ENCODE data around the gene CNGA1.

Gene CNGA1

GRCh38 chr4:48016141-48017107, at the start of gene CNGA1, which contains the start of gene NIPAL1:
Gene CNGA1 (minus strand): TSS chr4:48016681. CDS start chr4:47952689, 63,992 bp downstream.
Gene NIPAL1 (plus strand): TSS chr4:48016772. CDS start chr4:48016840, 68 bp downstream.
- H3K27ac Mint-ChIP-seq: peak within 1 kb of the TSS; percentile 77
- DNase-seq (ENCODE audit: low spot score in 2 of 2): peak; percentile 54 to 77

GRCh38 chr4:48065587-48066052, 49.1 kb upstream of the CNGA1 start:
- peaks cover 19% of the 10 kb centered on the region for H3K4me1 Mint-ChIP-seq
- peaks cover 54% of the 10 kb centered on the region for H3K36me3 Mint-ChIP-seq
- no peak overlapping the region for H3K4me3 Mint-ChIP-seq
- ATAC-seq: peak; percentile 94
- H3K9me3 Mint-ChIP-seq: peaks cover 4% of the 10 kb centered on the region
- peak overlapping the region; percentile 43 for H3K27ac Mint-ChIP-seq
- DNase-seq (ENCODE audit: low spot score in 2 of 2): no peak

More at GRCh38 chr4:48016141-48017107, at the start of gene CNGA1, which contains the start of gene NIPAL1:
- Mint-ChIP-seq H3K9me3 (no peaks in the 10 kb centered on the region), H3K36me3 (no peaks in the 10 kb centered on the region), H3K4me3 (peak within 1 kb of the TSS; percentile 69), H3K4me1 (peaks cover 20% of the 10 kb centered on the region)
- peak; percentile 89 for ATAC-seq

GRCh38 chr4:48064349-48064748, 47.9 kb upstream of the CNGA1 start:
- peak; percentile 61 for ATAC-seq
- no peak overlapping the region for H3K27ac Mint-ChIP-seq
- no peak overlapping the region for H3K4me3 Mint-ChIP-seq
- H3K9me3 Mint-ChIP-seq: peaks cover 6% of the 10 kb centered on the region
- peaks cover 19% of the 10 kb centered on the region for H3K4me1 Mint-ChIP-seq
- no peak for DNase-seq (ENCODE audit: low spot score in 2 of 2)
- H3K36me3 Mint-ChIP-seq: peaks cover 42% of the 10 kb centered on the region

- Mint-ChIP-seq H3K9me3 (peaks cover 6% of the 10 kb centered on the region), H3K36me3 (peaks cover 3% of the 10 kb centered on the region), H3K4me3 (no peak overlapping the region), H3K27ac (no peak overlapping the region), H3K4me1 (peaks cover 6% of the 10 kb centered on the region)
- DNase-seq (ENCODE audit: low spot score in 2 of 2): no peak
- no peak for ATAC-seq
These were observed 42.4 kb upstream of the CNGA1 start for GRCh38 chr4:48058617-48059530.

- no peak overlapping the region for H3K27ac Mint-ChIP-seq
- peaks cover 21% of the 10 kb centered on the region for H3K4me1 Mint-ChIP-seq
- H3K4me3 Mint-ChIP-seq: no peak overlapping the region
- peaks cover 7% of the 10 kb centered on the region for H3K36me3 Mint-ChIP-seq
- H3K9me3 Mint-ChIP-seq: no peaks in the 10 kb centered on the region
- DNase-seq (ENCODE audit: low spot score in 2 of 2) (no peak), ATAC-seq (no peak)
These were observed 34.6 kb upstream of the CNGA1 start for GRCh38 chr4:48051078-48051477.

GRCh38 chr4:48049483-48049882, 33.0 kb upstream of the CNGA1 start:
- Mint-ChIP-seq H3K4me3 (no peak overlapping the region), H3K9me3 (no peaks in the 10 kb centered on the region), H3K4me1 (peaks cover 31% of the 10 kb centered on the region), H3K27ac (no peak overlapping the region), H3K36me3 (peaks cover 7% of the 10 kb centered on the region)
- no peak for DNase-seq (ENCODE audit: low spot score in 2 of 2)
- ATAC-seq: no peak

GRCh38 chr4:48047896-48048295, 31.4 kb upstream of the CNGA1 start:
- no peak for ATAC-seq

GRCh38 chr4:48047421-48047844, 31.0 kb upstream of the CNGA1 start:
- Mint-ChIP-seq H3K4me1 (peaks cover 43% of the 10 kb centered on the region), H3K4me3 (peak overlapping the region; percentile 15), H3K27ac (peak overlapping the region; percentile 21), H3K36me3 (peaks cover 7% of the 10 kb centered on the region), H3K9me3 (no peaks in the 10 kb centered on the region)
- DNase-seq (ENCODE audit: low spot score in 2 of 2) (peak; percentile 53 to 86), ATAC-seq (peak; percentile 96)

More at GRCh38 chr4:48047896-48048295, 31.4 kb upstream of the CNGA1 start:
- DNase-seq (ENCODE audit: low spot score in 2 of 2): no peak
- Mint-ChIP-seq H3K4me3 (no peak overlapping the region), H3K36me3 (peaks cover 7% of the 10 kb centered on the region), H3K4me1 (peaks cover 38% of the 10 kb centered on the region), H3K9me3 (no peaks in the 10 kb centered on the region), H3K27ac (peak overlapping the region; percentile 21)

- Mint-ChIP-seq H3K9me3 (no peaks in the 10 kb centered on the region), H3K4me3 (peak overlapping the region; percentile 15), H3K36me3 (peaks cover 7% of the 10 kb centered on the region), H3K27ac (no peak overlapping the region), H3K4me1 (peaks cover 50% of the 10 kb centered on the region)
- DNase-seq (ENCODE audit: low spot score in 2 of 2): no peak
- ATAC-seq: peak; percentile 23
These were observed 29.6 kb upstream of the CNGA1 start for GRCh38 chr4:48046059-48046458.

- peaks cover 50% of the 10 kb centered on the region for H3K4me1 Mint-ChIP-seq
- H3K27ac Mint-ChIP-seq: no peak overlapping the region
- peaks cover 7% of the 10 kb centered on the region for H3K36me3 Mint-ChIP-seq
- ATAC-seq (no peak), DNase-seq (ENCODE audit: low spot score in 2 of 2) (no peak)
- no peaks in the 10 kb centered on the region for H3K9me3 Mint-ChIP-seq
- H3K4me3 Mint-ChIP-seq: no peak overlapping the region
These were observed 27.8 kb upstream of the CNGA1 start for GRCh38 chr4:48044298-48044697.

GRCh38 chr4:48043504-48043903, 27.0 kb upstream of the CNGA1 start:
- Mint-ChIP-seq H3K4me3 (no peak overlapping the region), H3K36me3 (peaks cover 7% of the 10 kb centered on the region), H3K9me3 (no peaks in the 10 kb centered on the region), H3K27ac (no peak overlapping the region), H3K4me1 (peaks cover 50% of the 10 kb centered on the region)
- ATAC-seq (no peak), DNase-seq (ENCODE audit: low spot score in 2 of 2) (no peak)

- DNase-seq (ENCODE audit: low spot score in 2 of 2) (no peak), ATAC-seq (no peak)
- Mint-ChIP-seq H3K9me3 (no peaks in the 10 kb centered on the region), H3K36me3 (peaks cover 7% of the 10 kb centered on the region), H3K27ac (no peak overlapping the region), H3K4me1 (peaks cover 48% of the 10 kb centered on the region), H3K4me3 (no peak overlapping the region)
These were observed 26.5 kb upstream of the CNGA1 start for GRCh38 chr4:48042979-48043461.

- Mint-ChIP-seq H3K9me3 (no peaks in the 10 kb centered on the region), H3K27ac (no peak overlapping the region), H3K4me3 (no peak overlapping the region), H3K36me3 (peaks cover 2% of the 10 kb centered on the region), H3K4me1 (peaks cover 36% of the 10 kb centered on the region)
- ATAC-seq: no peak
- no peak for DNase-seq (ENCODE audit: low spot score in 2 of 2)
These were observed 25.2 kb upstream of the CNGA1 start for GRCh38 chr4:48041535-48042137.

- Mint-ChIP-seq H3K9me3 (no peaks in the 10 kb centered on the region), H3K4me1 (peaks cover 34% of the 10 kb centered on the region), H3K36me3 (peaks cover 6% of the 10 kb centered on the region), H3K4me3 (no peak overlapping the region), H3K27ac (no peak overlapping the region)
- no peak for DNase-seq (ENCODE audit: low spot score in 2 of 2)
- no peak for ATAC-seq
These were observed 23.1 kb upstream of the CNGA1 start for GRCh38 chr4:48039561-48039960.

Data from stimulated activated effector memory CD8-positive, alpha-beta T cell treated with anti-CD3 and anti-CD28 coated beads, Interleukin-12 subunit alpha, Interleukin-12 subunit beta, amount 100 ng/mL, for 72 hours (primary cell).